A549 (cell line): ENCODE results near the gene PIGZ. TPM values are rescaled to one million over a fixed set of nuclear protein-coding genes. Genes with fewer than 3 reads are reported as not detected.

ENCODE experiments used
- ATAC-seq, 2 experiments: fragments of 200-7000 bp in 1 of 2; fragments of >200 bp in 1 of 2; cut with Nextera tagmentation in 1 of 2; cut with Tn5 transposase in 1 of 2; 3 replicates each; pipeline versions ENCODE4 v1.8.0 to v1.9.1; 2018 to 2020; ENCODE audit warnings: mild to moderate bottlenecking in 1 of 2, moderate library complexity in 1 of 2
- CTCF ChIA-PET: fragments of 300-600 bp; sonication (Branson Sonifier 250); formaldehyde crosslinking; extraction: SDS; loops from one replicate; lab custom pipeline; 2021; ENCODE audit warnings: antibody characterized with exemption, inconsistent platforms; lab: Yijun Ruan, JAX
- POLR2A ChIA-PET: fragments of 350-600 bp; formaldehyde crosslinking; extraction: SDS; loops from one replicate; lab custom pipeline; 2021; ENCODE audit warnings: antibody characterized with exemption, inconsistent platforms; lab: Yijun Ruan, JAX
- DNase-seq, 2 experiments: peaks; one replicate each; pipeline versions ENCODE4 v3.0.0 to v3.0.0-alpha.2; 2011 to 2016; ENCODE audit warnings: low read depth in 1 of 2, low spot score in 1 of 2
- FAIRE-seq: peaks from 2 replicates; lab custom pipeline; 2011; peaks lifted over from hg19 to GRCh38; lab: Jason Lieb, UNC
- H3K27ac ChIP-seq, 2 experiments: fragments of >200 bp; sonication (Bioruptor Twin); formaldehyde crosslinking; 3 replicates each; pipeline ENCODE4 v1.5.1; 2016 to 2017
- H3K4me1 ChIP-seq: fragments of >200 bp; sonication (Bioruptor Twin); formaldehyde crosslinking; 3 replicates; pipeline ENCODE4 v1.6.1; 2016
- H3K4me2 ChIP-seq: fragments of >200 bp; sonication (Bioruptor Twin); formaldehyde crosslinking; 3 replicates; pipeline ENCODE4 v1.6.1; 2016
- H3K4me3 ChIP-seq: fragments of >200 bp; sonication (Bioruptor Twin); formaldehyde crosslinking; 3 replicates; pipeline ENCODE4 v1.5.1; 2016
- H3K9me3 ChIP-seq: fragments of >200 bp; sonication (Bioruptor Twin); formaldehyde crosslinking; 3 replicates; pipeline ENCODE4 v1.6.1; 2016
- BHLHE40 ChIP-seq: IDR thresholded peaks from 2 replicates; pipeline ENCODE4 v1.6.1; 2012; ENCODE audit warnings: low read depth, low read length, inconsistent platforms
- CBX8 ChIP-seq: fragments of 200-600 bp; sonication (generic); IDR thresholded peaks from 2 replicates; pipeline ENCODE4 v1.6.1; 2016
- EHMT2 ChIP-seq: fragments of 200-600 bp; sonication (generic); IDR thresholded peaks from 2 replicates; pipeline ENCODE4 v1.6.1; 2016; ENCODE audit warnings: antibody characterized with exemption, low read depth, mild to moderate bottlenecking, moderate library complexity
- EP300 ChIP-seq, 2 experiments: fragments of >200 bp; sonication (Bioruptor Twin); formaldehyde crosslinking; IDR thresholded peaks; 2 replicates in 1 of 2; 3 replicates in 1 of 2; pipeline ENCODE4 v1.6.1; 2016 to 2017
- ESRRA ChIP-seq: fragments of 150-350 bp; IDR thresholded peaks from 2 replicates; pipeline ENCODE4 v1.6.1; 2014; ENCODE audit warnings: mild to moderate bottlenecking, low read length, borderline replicate concordance
- FOXS1 ChIP-seq: fragments of 250-450 bp; sonication (Bioruptor Pico); IDR thresholded peaks from 2 replicates; pipeline ENCODE4 v1.5.0; 2020; ENCODE audit warnings: mild to moderate bottlenecking, moderate library complexity
- GATA3 ChIP-seq: IDR thresholded peaks from 2 replicates; pipeline ENCODE4 v1.6.1; 2012; ENCODE audit warnings: borderline replicate concordance
- HOXB5 ChIP-seq: fragments of 250-450 bp; sonication (Bioruptor Pico); IDR thresholded peaks from 2 replicates; pipeline ENCODE4 v1.5.0; 2020; ENCODE audit warnings: mild to moderate bottlenecking, moderate library complexity
- JUNB ChIP-seq: fragments of >200 bp; sonication (Bioruptor Twin); formaldehyde crosslinking; IDR thresholded peaks from 2 replicates; pipeline ENCODE4 v1.6.1; 2016
- KDM1A ChIP-seq: fragments of 200-600 bp; sonication (generic); IDR thresholded peaks from 2 replicates; pipeline ENCODE4 v1.6.1; 2016; ENCODE audit warnings: low read depth, mild to moderate bottlenecking
- KDM5A ChIP-seq: fragments of 200-600 bp; sonication (generic); IDR thresholded peaks from 2 replicates; pipeline ENCODE4 v1.6.1; 2016; ENCODE audit warnings: antibody characterized with exemption, mild to moderate bottlenecking
- MAFK ChIP-seq: fragments of 450-650 bp; IDR thresholded peaks from 2 replicates; pipeline ENCODE4 v1.6.1; 2014; ENCODE audit not compliant: partially characterized antibody
- MYC ChIP-seq: IDR thresholded peaks from 2 replicates; pipeline ENCODE4 v1.6.1; 2012; ENCODE audit warnings: mild to moderate bottlenecking, inconsistent platforms, low read length, improper control_type of control experiment, borderline replicate concordance
- NFE2L2 ChIP-seq: fragments of 150-350 bp; conservative IDR thresholded peaks from 2 replicates; pipeline ENCODE4 v1.6.1; 2014; ENCODE audit warnings: low read length
- NPAS2 ChIP-seq: fragments of 250-450 bp; sonication (Bioruptor Pico); IDR thresholded peaks from 2 replicates; pipeline ENCODE4 v1.8.0; 2022; ENCODE audit warnings: mild to moderate bottlenecking, moderate library complexity, borderline replicate concordance
- PHF8 ChIP-seq: fragments of 200-600 bp; sonication (generic); IDR thresholded peaks from 2 replicates; pipeline ENCODE4 v1.6.1; 2016; ENCODE audit warnings: low read depth, mild to moderate bottlenecking, antibody characterized with exemption, moderate library complexity, borderline replicate concordance
- SREBF2 ChIP-seq: fragments of 450-650 bp; IDR thresholded peaks from 2 replicates; pipeline ENCODE4 v1.6.1; 2014; ENCODE audit warnings: mild to moderate bottlenecking, moderate library complexity
- TFCP2L1 ChIP-seq: fragments of 250-450 bp; sonication (Bioruptor Pico); IDR thresholded peaks from 2 replicates; pipeline ENCODE4 v1.5.0; 2021; ENCODE audit warnings: mild to moderate bottlenecking
- TP53 ChIP-seq: fragments of 250-450 bp; sonication (Bioruptor Pico); IDR thresholded peaks from 2 replicates; pipeline ENCODE4 v1.5.0; 2021; ENCODE audit warnings: mild to moderate bottlenecking, moderate library complexity
- ZC3H11A ChIP-seq: fragments of 450-650 bp; IDR thresholded peaks from 2 replicates; pipeline ENCODE4 v1.6.1; 2014; ENCODE audit warnings: antibody characterized with exemption, mild to moderate bottlenecking
- ZFP36 ChIP-seq: fragments of 450-650 bp; IDR thresholded peaks from 2 replicates; pipeline ENCODE4 v1.6.1; 2014; ENCODE audit warnings: borderline replicate concordance; ENCODE audit not compliant: partially characterized antibody
- WGBS: methylation state at CpG from one replicate; pipeline ENCODE4 v1.1.6; 2017; ENCODE audit errors: missing lambda C conversion rate; 5-methylcytosine and 5-hydroxymethylcytosine counted together
- polyA plus RNA-seq, 4 experiments: library from polyadenylated mRNA; depleted of rRNA in 3 of 4; stranded (reverse); fragments of >200 nt; fragmentation: RNase III in 1 of 4; extraction: RNeasy Plus Mini Kit Qiagen cat#74134 plus additional on column Dnase treatment in 1 of 4; gene quantifications; 2 replicates in 3 of 4; 3 replicates in 1 of 4; pipeline ENCODE4 v1.2.3, GENCODE V29; 2011 to 2017
- TF ChIP-seq, protein P1 (sequence below): fragments of >200 bp; sonication (Bioruptor Twin); formaldehyde crosslinking; IDR thresholded peaks from 3 replicates; pipeline ENCODE4 v1.6.1; 2016
- TF ChIP-seq, protein P2 (sequence below): fragments of 250-450 bp; sonication (Bioruptor Pico); IDR thresholded peaks from 2 replicates; pipeline ENCODE4 v1.5.0; 2021; ENCODE audit warnings: mild to moderate bottlenecking, moderate library complexity, borderline replicate concordance
- TF ChIP-seq, protein P3 (sequence below): fragments of >200 bp; sonication (Bioruptor Twin); formaldehyde crosslinking; IDR thresholded peaks from 3 replicates; pipeline ENCODE4 v1.5.1; 2016
- TF ChIP-seq, protein P4 (sequence below): IDR thresholded peaks from 2 replicates; pipeline ENCODE4 v1.6.1; 2012; ENCODE audit warnings: low read depth, borderline replicate concordance

Gene PIGZ
- polyA plus RNA-seq, 2 of the 4 experiments (the other 2 are of a cell fraction) = 1.4 to 1.8 TPM

DNA sequence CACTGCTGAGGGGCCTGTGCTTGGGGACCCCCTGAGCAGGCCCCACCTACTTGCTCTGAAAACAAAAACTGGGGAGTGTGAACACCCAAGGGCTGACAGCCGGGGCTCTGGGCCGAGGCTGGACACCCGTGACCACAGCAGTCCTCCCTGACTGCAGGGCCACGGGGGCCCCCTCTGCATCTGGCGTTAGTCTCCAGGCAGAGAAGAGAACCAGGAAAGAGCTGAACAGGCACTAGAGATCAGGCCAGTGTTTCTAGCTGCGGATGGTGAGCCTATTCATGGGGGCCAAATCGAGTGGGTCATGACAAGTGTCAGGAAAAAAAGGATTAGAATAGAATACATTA, 43.9 kb upstream of the PIGZ start:
- TF ChIP-seq ZFP36 (no peak), ESRRA (no peak), MAFK (no peak), TFCP2L1 (CRISPR knock-in tag) (no peak), GATA3 (no peak), MYC (no peak), CBX8 (no peak)
- TF ChIP-seq, protein P1, sequence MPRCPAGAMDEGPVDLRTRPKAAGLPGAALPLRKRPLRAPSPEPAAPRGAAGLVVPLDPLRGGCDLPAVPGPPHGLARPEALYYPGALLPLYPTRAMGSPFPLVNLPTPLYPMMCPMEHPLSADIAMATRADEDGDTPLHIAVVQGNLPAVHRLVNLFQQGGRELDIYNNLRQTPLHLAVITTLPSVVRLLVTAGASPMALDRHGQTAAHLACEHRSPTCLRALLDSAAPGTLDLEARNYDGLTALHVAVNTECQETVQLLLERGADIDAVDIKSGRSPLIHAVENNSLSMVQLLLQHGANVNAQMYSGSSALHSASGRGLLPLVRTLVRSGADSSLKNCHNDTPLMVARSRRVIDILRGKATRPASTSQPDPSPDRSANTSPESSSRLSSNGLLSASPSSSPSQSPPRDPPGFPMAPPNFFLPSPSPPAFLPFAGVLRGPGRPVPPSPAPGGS = no peak
- Histone ChIP-seq H3K4me3 (no peak overlapping the region), H3K4me2 (no peak overlapping the region), H3K27ac (no peak overlapping the region), H3K9me3 (no peaks in the 10 kb centered on the region), H3K4me1 (no peaks in the 10 kb centered on the region)
- WGBS = 93% methylated on average over 5 of the region's 7 CpGs
- ChIA-PET CTCF (interaction anchor here (1.5 to 8.5 kb wide), 3 partner anchors 9 to 17 kb away, joined by 4 to 49 read pairs (median 5); partner anchors contain the start of gene MELTF), POLR2A (no interaction called here)
- ATAC-seq = no peak
- DNase-seq = no peak
- no peak for FAIRE-seq

DNA sequence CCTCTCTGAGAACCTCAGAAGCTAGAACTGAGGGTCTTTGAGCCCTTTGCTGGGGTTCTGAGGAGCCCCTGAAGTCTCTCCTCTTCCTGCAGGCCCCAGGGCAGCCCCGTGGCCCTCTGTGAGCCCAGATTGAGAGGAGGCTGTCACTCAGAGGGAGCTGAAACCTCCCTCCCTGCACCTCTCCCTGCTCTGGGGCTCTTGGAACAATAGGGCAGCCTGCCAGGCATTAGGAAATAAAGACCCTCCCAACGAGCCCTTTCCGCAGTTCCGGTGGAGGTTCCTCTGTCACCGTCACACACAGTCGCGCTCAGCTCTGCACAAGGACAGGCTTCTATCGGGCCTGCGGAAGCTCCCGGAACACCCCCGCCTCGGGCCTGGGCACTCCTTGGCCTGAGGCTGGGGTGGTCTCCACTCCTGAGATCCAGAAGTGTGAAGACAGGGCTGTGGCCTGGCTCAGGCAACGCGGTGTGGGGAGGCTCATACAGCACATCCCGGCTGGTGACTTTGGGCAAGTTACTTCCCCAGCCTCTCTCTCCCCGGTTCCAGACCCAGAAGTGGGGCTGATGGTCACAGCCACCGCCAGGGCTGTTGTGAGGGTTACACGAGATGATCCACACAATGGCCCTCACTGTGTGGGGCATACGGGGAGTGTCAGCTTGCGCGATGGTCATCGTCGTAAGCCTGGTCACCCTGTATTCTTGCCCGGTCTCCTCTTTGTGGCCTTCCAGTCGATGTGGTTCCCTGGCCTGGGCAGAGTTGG, 43.3 kb upstream of the PIGZ start:
- 93% methylated on average over 18 of the region's 25 CpGs for WGBS

DNA sequence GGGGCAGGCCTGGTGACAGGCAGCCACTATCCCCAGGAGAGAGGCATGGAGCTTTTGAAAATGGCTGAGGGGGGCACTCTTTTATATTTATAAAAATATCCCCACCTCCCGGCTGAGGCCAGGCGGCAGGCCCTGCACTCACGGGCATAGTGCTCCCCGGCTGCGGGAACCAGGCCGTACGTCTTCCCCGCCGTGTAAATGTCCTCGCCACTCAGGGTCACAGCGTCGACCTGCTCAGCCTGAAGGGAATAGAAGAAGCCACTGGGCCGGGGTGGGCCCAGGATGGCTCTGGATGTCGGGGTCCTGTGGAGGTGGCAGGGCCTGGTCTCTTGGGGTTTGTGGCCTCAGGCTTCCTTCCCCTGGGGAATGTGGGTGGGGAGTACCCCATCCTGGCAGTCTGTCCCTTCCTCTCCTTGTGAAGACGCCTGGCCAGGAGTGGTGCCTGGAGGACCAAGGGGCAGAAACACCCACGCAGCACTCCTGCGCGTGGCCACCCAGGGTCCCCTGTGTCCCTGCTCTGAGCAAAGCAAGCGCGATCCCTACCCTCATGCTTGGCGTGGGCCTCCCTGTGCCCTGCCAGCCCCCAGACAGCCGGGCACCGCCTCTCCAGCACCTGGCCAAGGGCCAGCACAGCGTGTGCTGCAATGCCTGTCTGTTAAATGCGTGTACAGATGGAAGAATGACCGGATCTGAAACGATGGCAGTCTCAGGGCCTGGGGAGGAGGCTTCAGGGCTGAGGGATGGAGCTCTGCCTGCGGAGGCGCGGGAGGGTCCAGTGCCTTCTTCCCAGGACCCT, 42.1 kb upstream of the PIGZ start:
- no peak overlapping the region for H3K4me3 ChIP-seq
- ATAC-seq = no peak
- no peak overlapping the region for H3K4me2 ChIP-seq
- CTCF ChIA-PET = interaction anchor here (0.7 to 8.5 kb wide), 5 partner anchors 9 to 506 kb away, joined by 3 to 49 read pairs (median 3); partner anchors contain the start of gene MELTF
- TF ChIP-seq, protein P2, sequence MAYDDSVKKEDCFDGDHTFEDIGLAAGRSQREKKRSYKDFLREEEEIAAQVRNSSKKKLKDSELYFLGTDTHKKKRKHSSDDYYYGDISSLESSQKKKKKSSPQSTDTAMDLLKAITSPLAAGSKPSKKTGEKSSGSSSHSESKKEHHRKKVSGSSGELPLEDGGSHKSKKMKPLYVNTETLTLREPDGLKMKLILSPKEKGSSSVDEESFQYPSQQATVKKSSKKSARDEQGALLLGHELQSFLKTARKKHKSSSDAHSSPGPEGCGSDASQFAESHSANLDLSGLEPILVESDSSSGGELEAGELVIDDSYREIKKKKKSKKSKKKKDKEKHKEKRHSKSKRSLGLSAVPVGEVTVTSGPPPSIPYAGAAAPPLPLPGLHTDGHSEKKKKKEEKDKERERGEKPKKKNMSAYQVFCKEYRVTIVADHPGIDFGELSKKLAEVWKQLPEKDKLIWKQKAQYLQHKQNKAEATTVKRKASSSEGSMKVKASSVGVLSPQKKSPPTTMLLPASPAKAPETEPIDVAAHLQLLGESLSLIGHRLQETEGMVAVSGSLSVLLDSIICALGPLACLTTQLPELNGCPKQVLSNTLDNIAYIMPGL = no peak
- no peak for TF ChIP-seq TFCP2L1 (CRISPR knock-in tag)
- TF ChIP-seq KDM1A = no peak
- TF ChIP-seq, protein P3, sequence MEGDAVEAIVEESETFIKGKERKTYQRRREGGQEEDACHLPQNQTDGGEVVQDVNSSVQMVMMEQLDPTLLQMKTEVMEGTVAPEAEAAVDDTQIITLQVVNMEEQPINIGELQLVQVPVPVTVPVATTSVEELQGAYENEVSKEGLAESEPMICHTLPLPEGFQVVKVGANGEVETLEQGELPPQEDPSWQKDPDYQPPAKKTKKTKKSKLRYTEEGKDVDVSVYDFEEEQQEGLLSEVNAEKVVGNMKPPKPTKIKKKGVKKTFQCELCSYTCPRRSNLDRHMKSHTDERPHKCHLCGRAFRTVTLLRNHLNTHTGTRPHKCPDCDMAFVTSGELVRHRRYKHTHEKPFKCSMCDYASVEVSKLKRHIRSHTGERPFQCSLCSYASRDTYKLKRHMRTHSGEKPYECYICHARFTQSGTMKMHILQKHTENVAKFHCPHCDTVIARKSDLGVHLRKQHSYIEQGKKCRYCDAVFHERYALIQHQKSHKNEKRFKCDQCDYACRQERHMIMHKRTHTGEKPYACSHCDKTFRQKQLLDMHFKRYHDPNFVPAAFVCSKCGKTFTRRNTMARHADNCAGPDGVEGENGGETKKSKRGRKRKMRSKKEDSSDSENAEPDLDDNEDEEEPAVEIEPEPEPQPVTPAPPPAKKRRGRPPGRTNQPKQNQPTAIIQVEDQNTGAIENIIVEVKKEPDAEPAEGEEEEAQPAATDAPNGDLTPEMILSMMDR = no peak
- no peak for TF ChIP-seq ZC3H11A
- no peak for TF ChIP-seq NFE2L2
- no peak for TF ChIP-seq KDM5A
- TF ChIP-seq FOXS1 (CRISPR knock-in tag) = no peak
- no peak for TF ChIP-seq JUNB
- H3K27ac ChIP-seq = no peak overlapping the region
- POLR2A ChIA-PET = no interaction called here
- 79% methylated on average over 24 of the region's 30 CpGs for WGBS
- H3K4me1 ChIP-seq = no peaks in the 10 kb centered on the region
- no peaks in the 10 kb centered on the region for H3K9me3 ChIP-seq
- FAIRE-seq = no peak
- DNase-seq = no peak

More for the DNA sequence above, 43.3 kb upstream of the PIGZ start:
- ATAC-seq (no peak), DNase-seq (no peak), FAIRE-seq (no peak)
- H3K27ac ChIP-seq = no peak overlapping the region
- no peaks in the 10 kb centered on the region for H3K9me3 ChIP-seq
- H3K4me2 ChIP-seq = no peak overlapping the region
- ChIA-PET CTCF (interaction anchor here (0.8 to 8.5 kb wide), 5 partner anchors 9 to 21 kb away, joined by 3 to 49 read pairs (median 4); partner anchors contain the start of gene MELTF), POLR2A (no interaction called here)
- TF ChIP-seq, protein P4, sequence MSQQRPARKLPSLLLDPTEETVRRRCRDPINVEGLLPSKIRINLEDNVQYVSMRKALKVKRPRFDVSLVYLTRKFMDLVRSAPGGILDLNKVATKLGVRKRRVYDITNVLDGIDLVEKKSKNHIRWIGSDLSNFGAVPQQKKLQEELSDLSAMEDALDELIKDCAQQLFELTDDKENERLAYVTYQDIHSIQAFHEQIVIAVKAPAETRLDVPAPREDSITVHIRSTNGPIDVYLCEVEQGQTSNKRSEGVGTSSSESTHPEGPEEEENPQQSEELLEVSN = no peak
- TF ChIP-seq SREBF2 = no peak
- no peak for TF ChIP-seq NPAS2 (CRISPR knock-in tag)
- no peak for TF ChIP-seq TP53 (CRISPR knock-in tag)
- no peak for TF ChIP-seq PHF8
- no peak for TF ChIP-seq EP300 (IDR thresholded peaks at IDR 0.05)
- no peak for TF ChIP-seq BHLHE40
- TF ChIP-seq EHMT2 = no peak
- TF ChIP-seq HOXB5 = no peak
- H3K4me1 ChIP-seq = no peaks in the 10 kb centered on the region
- H3K4me3 ChIP-seq = no peak overlapping the region
